HG03196 (cell line): ENCODE measurements around the gene UMODL1.
"Not testable (repeated sequence)": the region's sequence is repeated elsewhere in the genome, so short reads cannot be mapped to it uniquely, and the experiment has no call there.

Experiments used
- ATAC-seq: cut with Tn5 transposase; IDR thresholded peaks from one replicate; pipeline ENCODE4 v1.9.1; 2021; ENCODE audit not compliant: unreplicated experiment

UMODL1 gene

GRCh38 chr21:42162831-42163510 lies 91.9 kb downstream of the UMODL1 start:
- ATAC-seq = no peak

DNA sequence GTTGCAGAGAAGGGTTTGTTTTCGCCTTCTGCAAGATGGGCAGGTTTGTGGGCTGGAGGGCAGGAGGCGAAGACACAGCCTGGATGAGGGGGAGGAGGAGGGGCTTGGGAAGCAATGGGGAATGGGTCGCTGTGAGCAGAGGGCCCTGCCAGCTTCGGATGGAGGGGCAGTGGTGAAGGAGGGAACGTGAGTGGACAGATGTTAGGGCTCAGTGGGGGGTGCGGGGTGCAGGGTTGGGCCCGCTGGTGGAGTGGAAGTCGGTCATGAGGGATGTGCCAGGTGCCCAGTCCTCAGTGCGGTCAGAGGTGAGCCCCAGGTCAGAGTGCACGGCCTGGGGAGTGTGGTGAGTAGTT lies 92.4 kb downstream of the UMODL1 start:
- ATAC-seq = no peak

GRCh38 chr21:42164064-42164789 lies 93.1 kb downstream of the UMODL1 start:
- no peak for ATAC-seq

DNA sequence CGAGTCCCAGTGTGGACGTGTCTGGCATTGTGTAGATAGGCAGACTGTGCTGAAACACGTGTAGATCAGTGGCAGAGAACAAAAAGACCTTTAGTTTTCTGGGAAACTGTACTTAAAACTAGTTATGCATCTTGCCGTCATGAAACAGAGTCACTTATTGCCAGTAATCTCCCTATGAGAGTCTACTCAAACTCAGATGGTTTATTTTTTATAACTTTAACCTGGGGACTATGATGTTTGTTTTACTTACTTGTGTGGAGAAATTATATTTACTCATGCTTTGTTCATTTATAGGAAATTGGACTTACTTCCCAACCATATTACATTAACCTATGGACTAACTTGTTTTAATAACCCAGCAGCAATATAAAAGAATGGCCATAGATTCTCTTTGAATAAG lies 93.7 kb downstream of the UMODL1 start:
- no peak for ATAC-seq

DNA sequence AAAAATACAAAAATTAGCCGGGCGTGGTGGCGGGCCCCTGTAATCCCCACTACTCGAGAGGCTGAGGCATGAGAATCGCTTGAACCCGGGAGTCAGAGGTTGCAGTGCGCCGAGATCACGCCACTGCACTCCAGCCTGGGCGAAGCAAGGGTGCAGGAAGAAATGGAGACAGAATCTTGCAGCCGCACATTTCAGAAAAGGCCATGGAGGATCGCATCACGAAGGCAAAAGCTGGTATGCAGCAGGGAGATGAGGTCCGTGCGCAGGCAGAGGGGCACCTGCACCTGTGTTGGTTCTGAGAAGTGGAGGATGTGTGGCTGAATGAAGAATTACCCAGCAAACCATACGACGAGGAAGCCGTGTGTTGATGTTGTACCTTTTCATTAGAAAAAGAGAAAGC lies 94.8 kb downstream of the UMODL1 start:
- ATAC-seq = no peak

- ATAC-seq = no peak
Observed at GRCh38 chr21:42169758-42170157, 98.6 kb downstream of the UMODL1 start.

DNA sequence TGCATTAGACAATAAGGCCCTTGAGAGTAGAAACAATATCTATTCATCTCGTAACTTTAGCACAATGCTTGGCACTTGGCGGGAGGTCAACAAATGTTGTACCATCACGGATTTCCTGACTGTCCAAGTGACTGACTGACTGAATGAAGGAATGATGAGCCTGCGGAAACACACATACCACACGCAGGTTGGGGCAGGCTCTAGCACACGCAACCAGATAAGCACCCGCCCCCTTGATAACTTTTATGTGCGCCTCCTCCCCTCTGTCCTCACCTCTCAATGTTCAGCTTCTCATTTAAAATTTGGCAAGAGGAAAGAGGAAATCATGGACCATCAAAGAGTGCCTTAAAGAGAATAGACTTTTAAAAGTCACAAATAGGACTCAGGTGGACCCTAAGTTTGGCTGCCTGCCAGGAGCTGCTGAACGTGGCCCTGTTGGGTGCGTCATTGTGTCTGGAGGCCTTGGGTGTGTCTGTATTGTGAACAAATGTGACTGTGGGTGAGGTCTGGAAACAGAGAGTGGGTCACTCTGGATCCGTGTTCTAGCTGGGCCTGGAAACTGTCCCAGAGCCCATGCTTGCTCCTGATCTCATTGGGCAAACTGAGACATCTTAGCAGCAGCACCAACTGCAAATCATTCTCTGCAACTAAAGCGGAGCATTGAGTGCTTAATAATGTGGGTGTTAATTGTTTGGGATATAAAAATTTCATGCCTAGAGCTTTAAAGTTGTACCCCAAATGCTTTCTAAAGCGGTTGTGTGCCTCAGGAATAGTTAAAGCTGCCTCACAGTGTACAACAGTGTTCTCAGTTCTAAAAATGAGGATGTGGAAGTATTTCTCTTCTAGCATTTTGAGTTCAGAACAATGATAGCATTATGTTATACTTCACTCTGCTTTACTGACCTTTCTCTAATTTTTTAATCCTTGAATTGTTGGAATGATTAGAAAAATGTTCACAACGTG lies 100.3 kb downstream of the UMODL1 start:
- ATAC-seq = no peak

GRCh38 chr21:42172596-42173483 lies 101.7 kb downstream of the UMODL1 start:
- no peak for ATAC-seq

- no peak for ATAC-seq
Observed at GRCh38 chr21:42174173-42174572, 103.1 kb downstream of the UMODL1 start.

DNA sequence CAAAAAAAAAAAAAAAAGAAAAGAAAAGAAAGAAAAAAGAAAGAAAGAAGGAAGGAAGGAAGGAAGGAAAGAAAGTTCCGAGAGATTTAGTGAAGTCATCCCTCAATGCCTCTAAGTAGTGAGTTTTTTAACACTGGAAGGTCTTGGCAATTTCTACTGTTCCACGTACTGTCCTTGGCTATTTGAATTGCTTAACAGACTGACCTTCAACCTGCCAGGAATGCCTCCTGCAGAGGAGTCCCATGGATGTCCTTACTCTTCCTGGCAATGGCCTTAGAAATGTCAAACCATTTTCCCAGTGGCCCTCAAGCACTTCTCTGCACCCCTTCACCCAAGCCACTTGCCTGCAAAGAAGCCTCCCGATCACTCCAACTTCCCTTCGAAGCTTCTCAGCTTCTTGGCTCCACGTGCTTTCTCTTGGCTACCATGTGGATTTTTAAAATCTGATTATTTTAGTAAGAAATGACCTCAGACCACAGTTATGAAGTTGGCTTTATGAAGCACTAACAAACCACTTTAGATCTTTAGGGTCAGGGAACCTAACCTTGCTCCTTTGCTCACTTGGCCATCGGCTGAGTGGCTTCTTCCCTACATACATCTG lies 104.1 kb downstream of the UMODL1 start:
- no peak for ATAC-seq

- ATAC-seq = no peak
Observed at GRCh38 chr21:42176859-42177258, 105.7 kb downstream of the UMODL1 start.

GRCh38 chr21:42179316-42179715 lies 108.2 kb downstream of the UMODL1 start:
- no peak for ATAC-seq

DNA sequence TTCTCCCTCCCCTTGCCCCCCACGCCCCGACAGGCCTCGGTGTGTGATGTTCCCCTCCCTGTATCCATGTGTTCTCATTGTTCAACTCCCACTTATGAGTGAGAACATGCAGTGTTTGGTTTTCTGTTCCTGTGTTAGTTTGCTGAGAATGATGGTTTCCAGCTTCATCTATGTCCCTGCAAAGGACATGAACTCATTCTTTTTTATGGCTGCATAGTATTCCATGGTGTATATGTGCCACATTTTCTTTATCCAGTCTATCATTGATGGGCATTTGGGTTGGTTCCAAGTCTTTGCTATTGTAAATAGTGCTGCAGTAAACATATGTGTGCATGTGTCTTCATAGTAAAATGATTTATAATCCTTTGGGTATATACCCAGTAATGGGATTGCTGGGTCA lies 108.9 kb downstream of the UMODL1 start:
- not testable (repeated sequence) for ATAC-seq

DNA sequence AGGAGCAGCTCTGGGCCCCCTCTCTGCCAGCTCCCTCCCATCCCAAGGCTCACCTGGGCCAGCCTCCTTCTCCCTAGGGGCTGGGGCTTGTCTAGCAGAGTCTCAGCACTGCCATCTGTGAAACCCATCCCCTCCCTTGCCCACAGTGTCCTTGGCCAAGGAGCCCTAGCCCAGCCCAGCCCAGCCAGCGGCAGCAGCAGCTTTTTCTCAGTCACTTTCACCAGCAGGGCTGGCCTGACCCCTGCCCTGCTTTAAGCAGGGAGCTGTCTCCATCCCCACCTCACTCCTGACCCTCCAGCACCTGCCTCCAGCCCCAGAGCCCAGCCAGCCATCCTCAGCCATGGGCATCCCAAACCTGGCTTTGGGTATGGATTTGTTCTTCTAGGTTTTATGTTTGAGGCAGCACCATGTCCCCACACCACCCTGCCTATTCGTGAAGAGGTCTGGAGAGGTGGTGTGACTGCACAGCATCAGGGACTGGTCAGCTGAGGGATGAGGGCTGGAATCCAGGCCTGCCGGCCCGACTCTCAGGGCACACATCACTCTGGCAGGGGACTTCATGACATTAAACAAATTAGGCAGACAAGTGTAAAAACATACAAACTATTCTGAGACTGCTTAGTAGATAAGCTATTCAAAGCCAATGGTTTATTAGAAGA lies 111.7 kb downstream of the UMODL1 start:
- no peak for ATAC-seq

- no peak for ATAC-seq
Observed at GRCh38 chr21:42183374-42184266, 112.5 kb downstream of the UMODL1 start.

GRCh38 chr21:42186591-42186990 lies 115.5 kb downstream of the UMODL1 start:
- no peak for ATAC-seq

DNA sequence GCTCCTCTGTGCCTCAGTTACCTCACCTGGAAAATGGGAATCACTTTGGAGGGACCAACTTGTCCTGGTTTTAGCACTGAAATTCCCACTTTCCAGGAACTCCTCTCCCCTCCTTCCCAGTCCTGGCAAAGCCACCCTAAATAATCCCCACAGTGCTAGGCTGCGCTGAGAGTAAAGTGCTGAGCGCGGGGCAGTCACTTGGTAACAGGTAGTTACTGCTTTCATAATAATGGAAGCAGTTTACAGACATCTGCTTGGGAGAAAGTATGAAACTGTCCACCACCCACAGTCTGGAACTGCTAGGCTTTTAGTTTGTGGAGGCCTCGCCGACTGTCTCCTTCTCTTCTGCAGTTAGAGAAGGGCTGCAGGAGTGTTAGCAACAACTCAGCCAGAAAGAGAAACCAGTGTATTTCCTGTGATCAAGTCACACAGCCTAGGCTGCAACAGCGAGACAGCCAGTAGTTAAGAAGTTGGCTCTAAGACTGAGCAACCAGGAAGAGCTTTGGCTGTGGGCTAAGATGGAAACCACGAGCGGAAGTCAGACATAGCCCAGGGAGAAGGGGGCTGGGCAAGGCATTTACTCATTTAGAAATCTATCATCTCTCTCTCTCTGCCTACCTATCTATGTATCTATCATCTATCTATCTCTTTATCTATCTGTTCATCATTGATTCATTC lies 117.0 kb downstream of the UMODL1 start:
- ATAC-seq = peak; percentile 94

- ATAC-seq = no peak
Observed at GRCh38 chr21:42188663-42189062, 117.5 kb downstream of the UMODL1 start.
